Vein endothelial cell (primary cell): ENCODE measurements around the gene FBXO15. TPM values are rescaled to one million over a fixed set of nuclear protein-coding genes. Genes with fewer than 3 reads are reported as not detected.

ENCODE experiments used
- total RNA-seq: library from RNA; depleted of rRNA; stranded (reverse); fragments of >200 nt; gene quantifications from 2 replicates; pipeline ENCODE4 v1.2.3, GENCODE V29; 2012

Gene FBXO15
- under 0.01 TPM in 1 of 2 replicates, not detected in the other for total RNA-seq

GRCh38 chr18:74147779-74148542, at the start of gene FBXO15, which contains the start of gene TIMM21:
FBXO15 (minus strand) TSS chr18:74147834; CDS start chr18:74147785, 49 bp downstream.
TIMM21 (plus strand) TSS chr18:74148523; CDS start chr18:74148809, 286 bp downstream.

Other genes starting within 250 kb of the FBXO15 start
- gene TIMM21, start 689 bp upstream of the FBXO15 start, total RNA-seq = 22.4 and 23.8 TPM in 2 replicates
- 32.8 and 34.9 TPM in 2 replicates for gene CYB5A, start 144.1 kb upstream of the FBXO15 start, total RNA-seq
- gene C18orf63, start 168.0 kb upstream of the FBXO15 start, total RNA-seq = not detected in 2 replicates